ENCODE measurements around the gene RAPGEF5. TPM values are rescaled to one million over a fixed set of nuclear protein-coding genes. Genes with fewer than 3 reads are reported as not detected.
A peak's percentile ranks its signal among the peaks of the same experiment; 100 is the strongest.

The RAPGEF5 gene
- total RNA-seq, 1 donor from 2014 or later = 5.4 TPM

DNA sequence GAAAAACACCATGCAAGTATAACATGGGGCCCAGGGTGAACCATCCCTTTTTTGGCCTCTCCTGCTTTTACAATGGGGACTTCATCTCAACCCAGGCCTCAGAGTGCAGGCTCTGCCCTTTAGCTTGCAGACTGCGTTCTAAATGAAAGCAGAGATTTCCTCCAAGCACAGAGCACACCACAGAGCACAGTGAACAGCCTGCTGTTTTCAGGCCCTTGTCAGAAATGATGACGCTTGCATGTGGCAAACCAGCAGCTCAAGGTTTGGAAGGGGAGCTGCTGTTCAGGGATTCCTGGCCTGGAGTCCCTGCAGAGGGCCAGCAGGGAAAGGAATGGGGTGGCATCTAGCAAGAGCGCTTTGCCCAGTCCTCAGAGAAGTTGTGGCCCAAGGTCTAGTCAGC is 243.9 kb downstream of the RAPGEF5 start:
- no peak for DNase-seq (ENCODE audit: low spot score in 2 of 2, unreplicated experiment in 2 of 2)
- Mint-ChIP-seq H3K9me3 (no peaks in the 10 kb centered on the region), H3K4me1 (peaks cover 4% of the 10 kb centered on the region), H3K27me3 (ENCODE audit: low read depth) (peaks cover 2% of the 10 kb centered on the region), H3K27ac (no peak overlapping the region), H3K4me3 (no peak overlapping the region), H3K36me3 (no peaks in the 10 kb centered on the region)
- no peak for TF ChIP-seq CTCF (IDR thresholded peaks at IDR 0.05; ENCODE audit: unreplicated experiment)

GRCh38 chr7:22111661-22112060 is 245.3 kb downstream of the RAPGEF5 start:
- TF ChIP-seq CTCF (IDR thresholded peaks at IDR 0.05; ENCODE audit: unreplicated experiment) = no peak
- no peak overlapping the region for H3K4me3 Mint-ChIP-seq
- no peaks in the 10 kb centered on the region for H3K36me3 Mint-ChIP-seq
- DNase-seq (ENCODE audit: low spot score in 2 of 2, unreplicated experiment in 2 of 2) = no peak
- peaks cover 2% of the 10 kb centered on the region for H3K27me3 Mint-ChIP-seq (ENCODE audit: low read depth)
- peaks cover 4% of the 10 kb centered on the region for H3K4me1 Mint-ChIP-seq
- H3K27ac Mint-ChIP-seq = no peak overlapping the region
- no peaks in the 10 kb centered on the region for H3K9me3 Mint-ChIP-seq

DNA sequence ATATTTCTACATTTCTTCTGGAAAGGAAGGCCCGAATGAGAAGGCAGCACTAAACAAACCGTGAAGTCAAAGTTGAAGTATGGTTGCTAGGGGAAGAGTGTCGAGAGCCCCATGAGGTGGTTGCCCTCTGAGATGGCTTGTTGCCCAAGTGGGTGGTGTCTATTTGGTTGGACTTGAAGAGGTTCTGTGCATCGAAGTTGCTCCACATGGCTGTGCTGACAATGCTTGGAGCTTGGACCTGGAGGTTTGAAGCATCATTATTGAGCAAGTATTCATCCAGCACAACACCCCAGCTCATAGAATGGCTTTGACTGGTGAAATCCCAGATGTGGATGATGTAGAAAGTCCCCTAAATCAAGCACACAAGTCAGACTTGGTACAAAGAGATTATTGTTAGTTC is 246.1 kb downstream of the RAPGEF5 start:
- TF ChIP-seq CTCF (IDR thresholded peaks at IDR 0.05; ENCODE audit: unreplicated experiment) = no peak
- Mint-ChIP-seq H3K36me3 (no peaks in the 10 kb centered on the region), H3K4me1 (peaks cover 4% of the 10 kb centered on the region), H3K9me3 (no peaks in the 10 kb centered on the region), H3K27ac (no peak overlapping the region), H3K4me3 (no peak overlapping the region), H3K27me3 (ENCODE audit: low read depth) (peaks cover 2% of the 10 kb centered on the region)
- DNase-seq (ENCODE audit: low spot score in 2 of 2, unreplicated experiment in 2 of 2) = no peak

DNA sequence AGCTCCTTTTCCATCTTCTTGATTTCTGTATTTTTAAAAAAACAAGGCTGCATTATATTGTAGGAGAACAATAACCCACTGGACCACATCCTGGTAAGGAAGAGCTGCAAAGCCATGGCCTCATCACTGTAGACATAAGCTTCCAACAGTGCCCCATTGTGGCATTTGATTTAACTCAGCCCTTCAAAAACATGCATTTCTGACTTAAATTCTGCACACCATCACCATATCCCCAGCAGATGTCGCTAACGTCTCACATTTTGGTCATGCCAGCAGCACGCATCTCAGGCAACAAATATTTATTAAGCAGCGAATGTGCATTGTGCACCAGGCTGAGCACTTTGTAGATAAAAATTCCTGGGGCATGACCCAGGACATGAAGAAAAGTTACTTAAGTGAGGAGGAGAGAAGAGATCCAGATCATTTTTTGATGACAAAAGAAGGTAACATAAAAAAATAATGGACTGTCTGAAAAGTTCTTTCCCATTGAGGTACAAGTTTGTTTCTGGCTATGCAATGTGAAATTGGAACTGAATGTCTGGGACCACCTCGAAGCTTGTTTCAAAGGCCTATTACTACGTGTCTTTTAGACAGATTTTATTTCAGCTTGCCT is 246.6 kb downstream of the RAPGEF5 start:
- Mint-ChIP-seq H3K27me3 (ENCODE audit: low read depth) (peaks cover 2% of the 10 kb centered on the region), H3K27ac (no peak overlapping the region), H3K36me3 (no peaks in the 10 kb centered on the region), H3K4me3 (no peak overlapping the region), H3K9me3 (no peaks in the 10 kb centered on the region), H3K4me1 (peaks cover 4% of the 10 kb centered on the region)
- peak in 1 of 2 experiments; percentile 75 for DNase-seq (ENCODE audit: low spot score in 2 of 2, unreplicated experiment in 2 of 2)
- peak; percentile 86 for TF ChIP-seq CTCF (IDR thresholded peaks at IDR 0.05; ENCODE audit: unreplicated experiment)

DNA sequence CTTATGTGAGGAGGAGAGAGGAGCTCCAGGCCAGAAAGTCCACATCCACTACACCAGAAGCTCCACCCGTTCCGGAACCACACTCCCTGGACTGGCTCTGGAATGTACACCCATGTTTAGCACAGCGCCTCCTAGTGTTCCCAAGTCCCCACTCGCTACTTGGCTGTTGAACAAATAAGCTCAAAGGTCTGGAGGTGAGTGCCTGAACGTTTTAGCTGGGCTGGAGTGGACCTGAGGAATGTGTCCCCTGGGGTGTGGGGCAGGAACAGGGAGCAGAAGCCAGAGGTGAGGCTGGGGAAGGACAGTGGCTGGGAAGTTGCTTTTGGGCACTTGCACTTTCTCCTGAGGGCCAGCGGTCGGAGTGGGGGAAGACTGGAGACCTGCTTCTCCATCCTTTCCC is 247.2 kb downstream of the RAPGEF5 start:
- no peak overlapping the region for H3K27ac Mint-ChIP-seq
- no peaks in the 10 kb centered on the region for H3K36me3 Mint-ChIP-seq
- no peak for DNase-seq (ENCODE audit: low spot score in 2 of 2, unreplicated experiment in 2 of 2)
- H3K27me3 Mint-ChIP-seq (ENCODE audit: low read depth) = peaks cover 2% of the 10 kb centered on the region
- TF ChIP-seq CTCF (IDR thresholded peaks at IDR 0.05; ENCODE audit: unreplicated experiment) = no peak
- no peak overlapping the region for H3K4me3 Mint-ChIP-seq
- peaks cover 4% of the 10 kb centered on the region for H3K4me1 Mint-ChIP-seq
- no peaks in the 10 kb centered on the region for H3K9me3 Mint-ChIP-seq
